Measurements from ENCODE around the gene PIPOX.

Gene PIPOX

DNA sequence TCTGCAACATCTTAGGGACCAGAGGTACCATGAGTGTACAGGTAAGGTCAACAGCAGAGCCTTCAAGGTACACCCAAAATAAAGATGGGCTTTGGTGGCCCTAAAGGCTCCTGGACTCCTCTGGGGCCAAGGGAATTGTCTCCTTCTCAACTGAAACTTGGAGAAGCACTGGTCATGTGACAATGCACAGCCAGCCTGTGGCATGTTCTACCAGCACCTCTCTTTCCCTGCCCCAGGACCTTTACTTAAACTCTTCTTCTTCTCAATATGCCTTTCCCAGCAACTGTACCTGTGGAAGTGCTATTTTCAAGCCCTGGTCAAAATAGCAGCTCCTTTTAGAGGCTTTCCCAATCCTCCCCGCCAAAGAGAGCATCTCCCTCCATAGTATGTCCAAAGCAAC is 28.4 kb downstream of the PIPOX start:
- no peak for ATAC-seq
- Mint-ChIP-seq H3K27me3 (no peaks in the 10 kb centered on the region), H3K27ac (no peak overlapping the region), H3K4me3 (no peak overlapping the region), H3K36me3 (no peaks in the 10 kb centered on the region), H3K9me3 (no peaks in the 10 kb centered on the region), H3K4me1 (peaks cover 6% of the 10 kb centered on the region)

- H3K27me3 Mint-ChIP-seq = no peaks in the 10 kb centered on the region
- ATAC-seq = peak; percentile 24
- H3K9me3 Mint-ChIP-seq = no peaks in the 10 kb centered on the region
- H3K4me1 Mint-ChIP-seq = peaks cover 6% of the 10 kb centered on the region
- H3K27ac Mint-ChIP-seq = peak overlapping the region; percentile 13
- peaks cover 7% of the 10 kb centered on the region for H3K36me3 Mint-ChIP-seq
- no peak overlapping the region for H3K4me3 Mint-ChIP-seq
These were observed 30.1 kb downstream of the PIPOX start for GRCh38 chr17:29073045-29073444.

DNA sequence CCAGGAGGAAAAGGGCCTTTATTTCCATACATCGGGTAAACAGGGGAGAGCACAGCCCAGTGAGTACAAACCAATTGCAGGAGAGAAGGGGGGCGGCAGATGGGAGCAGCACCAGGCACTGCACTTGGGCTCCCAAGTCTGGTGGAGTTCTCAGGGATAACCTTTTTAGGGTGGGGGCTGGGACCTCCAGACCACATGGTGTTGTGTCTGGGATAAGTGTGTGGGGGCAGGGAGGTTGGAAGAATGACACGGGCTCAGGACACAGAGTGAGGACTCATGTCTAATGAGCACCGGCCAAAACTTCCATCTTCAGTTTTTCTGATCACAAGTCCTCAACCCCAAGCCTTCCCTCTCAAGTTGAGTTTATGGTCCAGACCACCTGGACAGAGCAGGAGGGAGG is 30.6 kb downstream of the PIPOX start:
- H3K36me3 Mint-ChIP-seq = peaks cover 11% of the 10 kb centered on the region
- H3K4me3 Mint-ChIP-seq = no peak overlapping the region
- no peaks in the 10 kb centered on the region for H3K9me3 Mint-ChIP-seq
- peak; percentile 22 for ATAC-seq
- peaks cover 6% of the 10 kb centered on the region for H3K4me1 Mint-ChIP-seq
- H3K27ac Mint-ChIP-seq = no peak overlapping the region
- no peaks in the 10 kb centered on the region for H3K27me3 Mint-ChIP-seq

GRCh38 chr17:29074488-29074887 is 31.5 kb downstream of the PIPOX start:
- Mint-ChIP-seq H3K4me3 (no peak overlapping the region), H3K27ac (no peak overlapping the region)
- no peak for ATAC-seq

GRCh38 chr17:29076087-29076486 is 33.1 kb downstream of the PIPOX start:
- H3K4me3 Mint-ChIP-seq = no peak overlapping the region
- no peaks in the 10 kb centered on the region for H3K9me3 Mint-ChIP-seq
- H3K4me1 Mint-ChIP-seq = peaks cover 6% of the 10 kb centered on the region
- no peak for ATAC-seq
- H3K36me3 Mint-ChIP-seq = peaks cover 31% of the 10 kb centered on the region
- no peaks in the 10 kb centered on the region for H3K27me3 Mint-ChIP-seq
- no peak overlapping the region for H3K27ac Mint-ChIP-seq

More at GRCh38 chr17:29074488-29074887, 31.5 kb downstream of the PIPOX start:
- Mint-ChIP-seq H3K27me3 (no peaks in the 10 kb centered on the region), H3K9me3 (no peaks in the 10 kb centered on the region), H3K36me3 (peaks cover 18% of the 10 kb centered on the region), H3K4me1 (peaks cover 6% of the 10 kb centered on the region)

DNA sequence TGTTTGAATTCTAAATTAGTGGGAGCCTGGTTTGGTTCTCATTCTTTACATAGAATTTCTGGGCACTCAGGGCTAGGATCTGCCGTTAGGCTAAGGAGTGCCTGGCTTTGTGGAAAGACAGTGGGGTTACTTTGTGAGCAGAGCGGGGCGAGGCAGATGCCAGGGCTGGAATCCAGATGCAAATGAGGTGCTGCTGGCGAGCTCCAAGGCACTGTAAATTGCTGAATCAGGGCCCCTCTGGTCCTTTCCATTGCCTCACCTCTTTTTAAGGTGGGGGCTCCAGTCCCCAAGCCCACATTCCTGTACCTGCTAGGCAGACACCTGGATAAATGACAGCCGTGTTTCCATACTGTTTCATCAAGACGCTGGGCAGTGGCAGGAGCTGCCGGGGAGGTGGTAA is 33.8 kb downstream of the PIPOX start:
- H3K9me3 Mint-ChIP-seq = no peaks in the 10 kb centered on the region
- peaks cover 6% of the 10 kb centered on the region for H3K4me1 Mint-ChIP-seq
- no peaks in the 10 kb centered on the region for H3K27me3 Mint-ChIP-seq
- no peak overlapping the region for H3K27ac Mint-ChIP-seq
- no peak for ATAC-seq
- H3K4me3 Mint-ChIP-seq = no peak overlapping the region
- H3K36me3 Mint-ChIP-seq = peaks cover 37% of the 10 kb centered on the region

DNA sequence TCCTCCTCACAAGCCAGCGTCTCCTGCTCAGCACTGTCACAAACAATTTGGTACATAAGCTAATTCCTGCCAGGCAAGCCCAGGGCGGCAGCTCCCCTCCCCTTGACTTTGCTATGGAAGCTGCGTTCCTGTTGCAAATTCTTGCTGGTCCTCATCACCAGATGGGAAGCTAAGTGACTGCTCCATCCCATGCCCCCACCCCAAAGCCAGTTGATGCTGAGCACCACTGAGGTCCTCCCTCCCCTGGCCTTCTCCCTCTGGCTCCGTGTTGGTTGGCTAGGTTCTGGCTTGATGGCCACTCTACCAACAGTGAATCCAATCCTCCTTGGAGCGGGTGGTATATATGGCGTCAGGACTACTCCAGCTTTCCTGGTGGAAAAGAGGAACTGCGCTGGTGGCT is 34.4 kb downstream of the PIPOX start:
- Mint-ChIP-seq H3K4me3 (no peak overlapping the region), H3K27ac (no peak overlapping the region), H3K9me3 (no peaks in the 10 kb centered on the region), H3K27me3 (no peaks in the 10 kb centered on the region), H3K4me1 (peaks cover 6% of the 10 kb centered on the region), H3K36me3 (peaks cover 43% of the 10 kb centered on the region)
- no peak for ATAC-seq

DNA sequence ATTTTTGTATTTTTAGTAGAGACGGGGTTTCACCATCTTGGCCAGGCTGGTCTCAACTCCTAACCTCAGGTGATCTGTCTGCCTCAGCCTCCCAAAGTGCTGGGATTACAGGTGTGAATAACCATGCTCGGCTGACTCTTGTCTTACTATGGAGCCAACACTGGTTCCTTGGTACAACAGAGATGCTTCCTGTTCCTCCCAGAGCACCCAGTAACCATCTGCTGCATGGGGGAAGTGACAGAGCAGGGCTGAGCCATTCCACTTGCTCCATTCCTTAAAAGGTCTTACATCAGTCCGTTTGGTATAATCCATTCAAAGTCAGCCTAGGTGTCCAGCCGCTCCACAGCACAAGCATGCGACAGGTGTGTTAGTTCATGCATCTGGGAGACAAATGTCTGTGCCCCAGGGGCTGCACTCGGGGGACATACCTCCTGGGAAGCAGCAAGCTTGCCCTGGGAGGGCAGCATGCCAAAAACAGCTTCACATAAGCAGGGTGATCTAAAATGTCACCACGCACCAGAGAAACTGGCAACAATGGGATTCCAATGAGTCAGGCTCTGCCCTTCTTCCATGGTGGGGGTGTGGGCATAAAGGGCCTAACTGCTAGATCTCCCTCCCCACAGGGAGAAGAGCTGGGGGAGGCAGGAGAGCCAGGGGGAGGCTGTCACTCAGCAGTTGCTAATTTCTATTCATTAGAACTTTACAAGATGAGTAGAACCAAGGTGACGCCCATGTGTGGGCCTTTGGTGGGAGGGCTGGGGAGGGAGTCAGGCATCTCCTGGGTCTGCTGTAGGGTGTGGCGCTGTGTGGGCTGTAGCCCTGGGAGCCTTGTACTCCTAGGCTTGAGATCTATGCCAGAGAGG is 35.5 kb downstream of the PIPOX start:
- Mint-ChIP-seq H3K27ac (no peak overlapping the region), H3K27me3 (no peaks in the 10 kb centered on the region), H3K9me3 (no peaks in the 10 kb centered on the region), H3K36me3 (peaks cover 48% of the 10 kb centered on the region), H3K4me1 (no peaks in the 10 kb centered on the region), H3K4me3 (no peak overlapping the region)
- no peak for ATAC-seq

GRCh38 chr17:29079433-29079832 is 36.5 kb downstream of the PIPOX start:
- H3K27me3 Mint-ChIP-seq = no peaks in the 10 kb centered on the region
- no peaks in the 10 kb centered on the region for H3K9me3 Mint-ChIP-seq
- H3K4me3 Mint-ChIP-seq = no peak overlapping the region
- H3K27ac Mint-ChIP-seq = no peak overlapping the region
- no peak for ATAC-seq
- peaks cover 58% of the 10 kb centered on the region for H3K36me3 Mint-ChIP-seq
- no peaks in the 10 kb centered on the region for H3K4me1 Mint-ChIP-seq

- H3K9me3 Mint-ChIP-seq = no peaks in the 10 kb centered on the region
- H3K4me1 Mint-ChIP-seq = no peaks in the 10 kb centered on the region
- ATAC-seq = no peak
- H3K4me3 Mint-ChIP-seq = no peak overlapping the region
- H3K27ac Mint-ChIP-seq = no peak overlapping the region
- peaks cover 63% of the 10 kb centered on the region for H3K36me3 Mint-ChIP-seq
- H3K27me3 Mint-ChIP-seq = no peaks in the 10 kb centered on the region
These were observed 36.9 kb downstream of the PIPOX start for GRCh38 chr17:29079887-29080286.

DNA sequence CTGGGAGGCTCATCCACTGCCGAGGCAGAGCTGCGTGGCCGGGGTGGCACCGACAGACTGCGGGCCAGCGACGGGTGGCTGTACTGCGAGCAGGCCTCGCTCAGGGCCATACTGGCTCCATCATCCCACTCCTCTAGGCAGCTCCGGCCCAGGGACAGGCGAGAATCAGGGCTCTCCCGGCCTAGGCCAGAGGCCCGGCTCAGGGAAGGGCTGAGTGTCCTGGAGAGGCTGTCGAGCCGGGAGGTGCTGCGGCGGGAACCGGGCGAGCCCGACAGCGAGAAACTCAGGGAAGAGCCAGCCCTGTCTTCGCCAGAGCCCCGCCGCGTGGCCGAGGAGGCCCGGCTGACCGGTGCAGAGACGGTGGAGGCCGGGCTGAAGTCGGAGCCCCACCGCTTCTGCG is 37.4 kb downstream of the PIPOX start:
- peaks cover 67% of the 10 kb centered on the region for H3K36me3 Mint-ChIP-seq
- H3K4me3 Mint-ChIP-seq = no peak overlapping the region
- ATAC-seq = no peak
- no peak overlapping the region for H3K27ac Mint-ChIP-seq
- H3K27me3 Mint-ChIP-seq = no peaks in the 10 kb centered on the region
- no peaks in the 10 kb centered on the region for H3K4me1 Mint-ChIP-seq
- H3K9me3 Mint-ChIP-seq = no peaks in the 10 kb centered on the region

GRCh38 chr17:29080965-29081364 is 38.0 kb downstream of the PIPOX start:
- no peaks in the 10 kb centered on the region for H3K27me3 Mint-ChIP-seq
- peaks cover 71% of the 10 kb centered on the region for H3K36me3 Mint-ChIP-seq
- H3K4me3 Mint-ChIP-seq = no peak overlapping the region
- peak overlapping the region; percentile 10 for H3K27ac Mint-ChIP-seq
- H3K9me3 Mint-ChIP-seq = no peaks in the 10 kb centered on the region
- no peaks in the 10 kb centered on the region for H3K4me1 Mint-ChIP-seq
- ATAC-seq = no peak

DNA sequence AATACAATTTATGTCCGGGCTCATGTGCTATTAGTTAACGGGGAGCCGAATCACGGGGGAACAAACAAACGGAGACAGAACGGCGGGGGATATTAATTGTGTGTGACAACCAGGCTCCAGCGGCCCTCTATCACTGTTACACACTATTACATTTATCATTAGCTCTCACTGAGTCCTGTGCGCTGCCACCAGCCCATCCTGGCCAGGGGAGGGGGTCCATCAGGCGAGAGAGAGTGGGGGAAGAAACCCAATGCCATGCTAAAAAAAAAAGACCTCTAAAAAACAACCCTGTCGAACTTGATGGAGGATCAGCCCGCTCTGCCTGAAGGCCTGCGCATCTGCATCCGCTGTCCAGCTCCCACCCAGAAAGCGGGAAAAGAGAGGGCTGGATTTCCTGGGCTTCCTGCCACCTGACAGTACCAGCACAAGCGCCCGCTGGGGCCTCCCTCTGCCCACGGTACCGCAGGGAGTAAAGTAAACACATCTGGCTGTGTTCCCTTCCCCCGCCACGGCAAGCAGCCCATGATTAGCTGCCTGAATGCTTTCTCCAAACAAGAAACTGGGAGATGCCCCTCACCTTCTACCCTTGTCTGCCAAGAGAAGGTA is 41.7 kb downstream of the PIPOX start:
- H3K27me3 Mint-ChIP-seq = no peaks in the 10 kb centered on the region
- no peaks in the 10 kb centered on the region for H3K9me3 Mint-ChIP-seq
- H3K4me3 Mint-ChIP-seq = no peak overlapping the region
- peaks cover 89% of the 10 kb centered on the region for H3K36me3 Mint-ChIP-seq
- ATAC-seq = no peak
- H3K27ac Mint-ChIP-seq = no peak overlapping the region
- H3K4me1 Mint-ChIP-seq = no peaks in the 10 kb centered on the region

- Mint-ChIP-seq H3K4me1 (no peaks in the 10 kb centered on the region), H3K4me3 (no peak overlapping the region), H3K27me3 (no peaks in the 10 kb centered on the region), H3K27ac (no peak overlapping the region), H3K9me3 (no peaks in the 10 kb centered on the region), H3K36me3 (peaks cover 89% of the 10 kb centered on the region)
- no peak for ATAC-seq
These were observed 42.3 kb downstream of the PIPOX start for GRCh38 chr17:29085223-29085622.

GRCh38 chr17:29086628-29087332 is 43.8 kb downstream of the PIPOX start:
- Mint-ChIP-seq H3K9me3 (no peaks in the 10 kb centered on the region), H3K4me3 (no peak overlapping the region), H3K4me1 (no peaks in the 10 kb centered on the region), H3K36me3 (peaks cover 82% of the 10 kb centered on the region), H3K27me3 (no peaks in the 10 kb centered on the region), H3K27ac (no peak overlapping the region)
- ATAC-seq = no peak
